Hepatocyte (in vitro differentiated cells): ENCODE data around the gene RIMBP2. TPM values are rescaled to one million over a fixed set of nuclear protein-coding genes. Genes with fewer than 3 reads are reported as not detected.

Source experiments
- DNase-seq: peaks from one replicate; pipeline ENCODE4 v3.0.0-alpha.2; 2016; ENCODE audit warnings: low spot score
- H2AFZ ChIP-seq: fragments of 200-600 bp; sonication (generic); 2 replicates; pipeline ENCODE4 v1.6.0; 2016; ENCODE audit warnings: antibody characterized with exemption, mild to moderate bottlenecking
- H3K27ac ChIP-seq: fragments of 200-600 bp; sonication (generic); 2 replicates; pipeline ENCODE4 v1.5.1; 2016; ENCODE audit warnings: mild to moderate bottlenecking
- H3K27me3 ChIP-seq: fragments of 200-600 bp; sonication (generic); 2 replicates; pipeline ENCODE4 v1.6.1; 2016
- H3K36me3 ChIP-seq: fragments of 200-600 bp; sonication (generic); replicated peaks from 2 replicates; pipeline ENCODE4 v1.5.1; 2016; ENCODE audit warnings: low read depth; ENCODE audit not compliant: insufficient read depth
- H3K4me1 ChIP-seq: fragments of 200-600 bp; sonication (generic); 2 replicates; pipeline ENCODE4 v1.5.1; 2016; ENCODE audit warnings: mild to moderate bottlenecking, moderate library complexity; ENCODE audit not compliant: insufficient read depth
- H3K4me2 ChIP-seq: fragments of 200-600 bp; sonication (generic); 2 replicates; pipeline ENCODE4 v1.6.0; 2016
- H3K4me3 ChIP-seq: fragments of 200-600 bp; sonication (generic); 2 replicates; pipeline ENCODE4 v1.5.1; 2016; ENCODE audit warnings: mild to moderate bottlenecking
- H3K79me2 ChIP-seq: fragments of 200-600 bp; sonication (generic); 2 replicates; pipeline ENCODE4 v1.6.0; 2017; ENCODE audit warnings: mild to moderate bottlenecking
- H3K9me2 ChIP-seq: fragments of 200-600 bp; sonication (generic); replicated peaks from 2 replicates; pipeline ENCODE4 v1.6.0; 2017; ENCODE audit warnings: mild to moderate bottlenecking; ENCODE audit not compliant: insufficient read depth
- H3K9me3 ChIP-seq: fragments of 200-600 bp; sonication (generic); 2 replicates; pipeline ENCODE4 v1.5.1; 2016; ENCODE audit warnings: low read depth, mild to moderate bottlenecking
- H4K20me1 ChIP-seq: fragments of 200-600 bp; sonication (generic); 2 replicates; pipeline ENCODE4 v1.6.0; 2016; ENCODE audit warnings: mild to moderate bottlenecking; ENCODE audit not compliant: insufficient read depth, poor library complexity, severe bottlenecking
- EZH2 ChIP-seq: fragments of 200-600 bp; sonication (generic); IDR thresholded peaks from 2 replicates; pipeline ENCODE4 v1.6.1; 2016; ENCODE audit warnings: antibody characterized with exemption, mild to moderate bottlenecking, borderline replicate concordance
- EZH2phosphoT487 ChIP-seq: fragments of 200-600 bp; sonication (generic); IDR thresholded peaks from one replicate; pipeline ENCODE4 v1.6.1; 2018; ENCODE audit warnings: antibody characterized with exemption, mild to moderate bottlenecking, low read depth, moderate library complexity; ENCODE audit not compliant: unreplicated experiment, severe bottlenecking
- WGBS: methylation state at CpG from one replicate; pipeline ENCODE4 v1.1.6; 2016; ENCODE audit warnings: low lambda C conversion rate; ENCODE audit errors: missing lambda C conversion rate; 5-methylcytosine and 5-hydroxymethylcytosine counted together
- polyA plus RNA-seq: library from polyadenylated mRNA; unstranded; fragments of >200 nt; fragmentation: Nextera tagmentation; extraction: Ambion mirVana; gene quantifications from 2 replicates; pipeline ENCODE4 v1.2.1, GENCODE V29; 2016
- total RNA-seq: library from RNA; depleted of rRNA; stranded (reverse); fragments of >200 nt; gene quantifications from 2 replicates; pipeline ENCODE4 v1.2.3, GENCODE V29; 2014
- TF ChIP-seq, protein P1 (sequence below): fragments of 200-600 bp; sonication (generic); IDR thresholded peaks from 2 replicates; pipeline ENCODE4 v1.5.1; 2016; ENCODE audit warnings: antibody characterized with exemption, mild to moderate bottlenecking; ENCODE audit not compliant: poor library complexity

Gene RIMBP2
- total and polyA plus RNA-seq, 2 experiments from 2014 or later, result 2.5 to 4.4 TPM

DNA sequence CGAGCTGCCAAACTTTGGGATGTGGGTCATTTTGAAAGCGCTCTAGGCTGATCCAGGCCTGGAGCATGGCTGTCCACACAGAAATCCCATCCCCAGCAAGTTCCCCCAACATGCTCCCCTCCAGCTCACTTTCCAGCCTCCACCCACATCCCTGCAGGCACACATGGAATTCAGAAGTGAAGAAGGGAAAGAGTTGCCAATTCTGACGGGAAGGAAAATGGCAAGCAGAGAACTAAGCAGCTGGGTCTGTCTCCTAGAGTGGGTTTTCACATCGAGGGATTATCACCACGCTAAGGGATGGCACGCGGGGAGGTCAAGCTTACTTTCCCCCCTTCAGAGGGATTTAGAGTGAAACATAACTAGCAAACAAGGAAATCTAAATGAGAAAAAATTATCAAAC, 142.3 kb downstream of the RIMBP2 start:
- no peaks in the 10 kb centered on the region for H3K4me1 ChIP-seq
- H2AFZ ChIP-seq, result no peak overlapping the region
- WGBS, result 81% methylated on average over 7 of the region's 7 CpGs
- no peak for TF ChIP-seq EZH2phosphoT487
- TF ChIP-seq, protein P1, sequence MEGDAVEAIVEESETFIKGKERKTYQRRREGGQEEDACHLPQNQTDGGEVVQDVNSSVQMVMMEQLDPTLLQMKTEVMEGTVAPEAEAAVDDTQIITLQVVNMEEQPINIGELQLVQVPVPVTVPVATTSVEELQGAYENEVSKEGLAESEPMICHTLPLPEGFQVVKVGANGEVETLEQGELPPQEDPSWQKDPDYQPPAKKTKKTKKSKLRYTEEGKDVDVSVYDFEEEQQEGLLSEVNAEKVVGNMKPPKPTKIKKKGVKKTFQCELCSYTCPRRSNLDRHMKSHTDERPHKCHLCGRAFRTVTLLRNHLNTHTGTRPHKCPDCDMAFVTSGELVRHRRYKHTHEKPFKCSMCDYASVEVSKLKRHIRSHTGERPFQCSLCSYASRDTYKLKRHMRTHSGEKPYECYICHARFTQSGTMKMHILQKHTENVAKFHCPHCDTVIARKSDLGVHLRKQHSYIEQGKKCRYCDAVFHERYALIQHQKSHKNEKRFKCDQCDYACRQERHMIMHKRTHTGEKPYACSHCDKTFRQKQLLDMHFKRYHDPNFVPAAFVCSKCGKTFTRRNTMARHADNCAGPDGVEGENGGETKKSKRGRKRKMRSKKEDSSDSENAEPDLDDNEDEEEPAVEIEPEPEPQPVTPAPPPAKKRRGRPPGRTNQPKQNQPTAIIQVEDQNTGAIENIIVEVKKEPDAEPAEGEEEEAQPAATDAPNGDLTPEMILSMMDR, result no peak
- no peak for TF ChIP-seq EZH2
- no peaks in the 10 kb centered on the region for H3K79me2 ChIP-seq
- no peak overlapping the region for H3K4me2 ChIP-seq
- H3K27me3 ChIP-seq, result no peaks in the 10 kb centered on the region
- no peaks in the 10 kb centered on the region for H3K36me3 ChIP-seq
- H3K27ac ChIP-seq, result no peak overlapping the region
- DNase-seq, result no peak
- H3K9me3 ChIP-seq, result no peaks in the 10 kb centered on the region
- H4K20me1 ChIP-seq, result no peaks in the 10 kb centered on the region
- no peak overlapping the region for H3K4me3 ChIP-seq
- no peaks in the 10 kb centered on the region for H3K9me2 ChIP-seq

DNA sequence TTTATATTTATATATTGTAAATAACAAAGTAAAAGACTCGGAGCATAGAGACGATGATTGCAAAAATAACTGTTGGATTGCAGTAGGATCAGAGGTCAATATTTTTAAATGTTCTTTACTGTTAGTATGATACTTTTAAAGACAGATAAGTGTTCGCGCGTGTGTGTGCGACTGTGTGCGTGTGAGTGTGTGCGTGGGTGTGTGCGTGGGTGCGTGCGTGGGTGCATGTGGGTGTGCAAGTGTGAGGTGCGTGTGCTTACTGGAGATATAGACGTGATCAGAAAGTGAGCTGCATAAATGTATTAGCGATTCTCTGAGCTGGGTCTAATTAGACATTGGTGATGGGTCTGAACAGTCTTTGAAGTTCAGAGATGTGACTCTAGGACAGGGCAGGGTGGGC, 142.9 kb downstream of the RIMBP2 start:
- H3K4me2 ChIP-seq, result no peak overlapping the region
- no peaks in the 10 kb centered on the region for H3K9me3 ChIP-seq
- H4K20me1 ChIP-seq, result no peaks in the 10 kb centered on the region
- no peaks in the 10 kb centered on the region for H3K9me2 ChIP-seq
- TF ChIP-seq, protein P1, result no peak
- TF ChIP-seq EZH2 (no peak), EZH2phosphoT487 (no peak)
- WGBS, result 92% methylated on average over 14 of the region's 14 CpGs
- no peaks in the 10 kb centered on the region for H3K79me2 ChIP-seq
- H3K4me3 ChIP-seq, result no peak overlapping the region
- no peaks in the 10 kb centered on the region for H3K4me1 ChIP-seq
- H2AFZ ChIP-seq, result no peak overlapping the region
- DNase-seq, result no peak
- H3K27ac ChIP-seq, result no peak overlapping the region
- no peaks in the 10 kb centered on the region for H3K27me3 ChIP-seq
- no peaks in the 10 kb centered on the region for H3K36me3 ChIP-seq

DNA sequence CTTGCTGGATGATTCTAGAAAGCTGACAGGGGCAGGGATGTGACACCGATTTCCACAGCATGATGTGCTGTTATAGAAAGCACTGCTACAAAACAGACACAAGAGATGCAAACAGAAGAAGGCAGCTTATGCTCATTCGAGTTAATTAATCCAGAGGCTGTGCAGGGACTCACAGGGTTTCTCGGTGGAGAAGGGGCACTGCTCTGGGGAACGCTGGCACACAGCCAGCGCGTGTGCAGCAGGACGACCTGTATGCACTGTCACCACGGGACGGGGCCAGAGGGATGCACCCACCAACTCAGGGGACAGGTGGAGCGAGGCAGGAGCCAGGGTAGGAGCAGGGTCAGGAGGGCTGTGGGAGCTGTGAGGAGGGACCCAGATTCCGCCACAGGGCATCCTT, 143.5 kb downstream of the RIMBP2 start:
- no peak for DNase-seq

More for the DNA sequence above, 143.5 kb downstream of the RIMBP2 start:
- H3K27me3 ChIP-seq, result no peaks in the 10 kb centered on the region
- TF ChIP-seq, protein P1, result no peak
- TF ChIP-seq EZH2phosphoT487 (no peak), EZH2 (no peak)
- no peaks in the 10 kb centered on the region for H3K9me3 ChIP-seq
- H2AFZ ChIP-seq, result no peak overlapping the region
- no peaks in the 10 kb centered on the region for H3K9me2 ChIP-seq
- H4K20me1 ChIP-seq, result no peaks in the 10 kb centered on the region
- no peaks in the 10 kb centered on the region for H3K4me1 ChIP-seq
- 83% methylated on average over 11 of the region's 11 CpGs for WGBS
- no peaks in the 10 kb centered on the region for H3K36me3 ChIP-seq
- no peak overlapping the region for H3K4me3 ChIP-seq
- H3K27ac ChIP-seq, result no peak overlapping the region
- no peaks in the 10 kb centered on the region for H3K79me2 ChIP-seq
- no peak overlapping the region for H3K4me2 ChIP-seq
